ENCODE data around the gene CLEC6A. TPM values are rescaled to one million over a fixed set of nuclear protein-coding genes. Genes with fewer than 3 reads are reported as not detected.

CLEC6A gene
- total and polyA plus RNA-seq, 4 donors = not detected

GRCh38 chr12:8461426-8461825 is 5.7 kb downstream of the CLEC6A start:
- H3K4me1 ChIP-seq (ENCODE audit: control insufficient read depth in 4 of 4, insufficient read depth in 4 of 4, low read length in 3 of 4) = no peaks in the 10 kb centered on the region
- TF ChIP-seq HNF4A (conservative IDR thresholded peaks at IDR 0.05) = no peak
- TF ChIP-seq FOXA1 (IDR thresholded peaks at IDR 0.05) = no peak
- TF ChIP-seq, protein P1, sequence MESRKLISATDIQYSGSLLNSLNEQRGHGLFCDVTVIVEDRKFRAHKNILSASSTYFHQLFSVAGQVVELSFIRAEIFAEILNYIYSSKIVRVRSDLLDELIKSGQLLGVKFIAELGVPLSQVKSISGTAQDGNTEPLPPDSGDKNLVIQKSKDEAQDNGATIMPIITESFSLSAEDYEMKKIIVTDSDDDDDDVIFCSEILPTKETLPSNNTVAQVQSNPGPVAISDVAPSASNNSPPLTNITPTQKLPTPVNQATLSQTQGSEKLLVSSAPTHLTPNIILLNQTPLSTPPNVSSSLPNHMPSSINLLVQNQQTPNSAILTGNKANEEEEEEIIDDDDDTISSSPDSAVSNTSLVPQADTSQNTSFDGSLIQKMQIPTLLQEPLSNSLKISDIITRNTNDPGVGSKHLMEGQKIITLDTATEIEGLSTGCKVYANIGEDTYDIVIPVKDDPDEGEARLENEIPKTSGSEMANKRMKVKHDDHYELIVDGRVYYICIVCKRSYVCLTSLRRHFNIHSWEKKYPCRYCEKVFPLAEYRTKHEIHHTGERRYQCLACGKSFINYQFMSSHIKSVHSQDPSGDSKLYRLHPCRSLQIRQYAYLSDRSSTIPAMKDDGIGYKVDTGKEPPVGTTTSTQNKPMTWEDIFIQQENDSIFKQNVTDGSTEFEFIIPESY (IDR thresholded peaks at IDR 0.05) = no peak
- no peak for TF ChIP-seq FOXA2 (IDR thresholded peaks at IDR 0.05)
- TF ChIP-seq EGR1 (IDR thresholded peaks at IDR 0.05; ENCODE audit: low read depth in 2 of 2) = no peak
- TF ChIP-seq RXRA (IDR thresholded peaks at IDR 0.05) = no peak
- TF ChIP-seq JUND (IDR thresholded peaks at IDR 0.05) = no peak
- no peak for TF ChIP-seq YY1 (IDR thresholded peaks at IDR 0.05)
- no peak for TF ChIP-seq NR2F2 (IDR thresholded peaks at IDR 0.05)
- no peak for TF ChIP-seq GABPA (IDR thresholded peaks at IDR 0.05 in 1 of 2, conservative IDR thresholded peaks at IDR 0.05 in 1 of 2)
- no peak for TF ChIP-seq CTCF (IDR thresholded peaks at IDR 0.05; ENCODE audit: low read depth, low read length, missing input control)
- TF ChIP-seq ATF3 (IDR thresholded peaks at IDR 0.05) = no peak
- no peak for TF ChIP-seq REST (IDR thresholded peaks at IDR 0.05)
- no peak for TF ChIP-seq SP1 (IDR thresholded peaks at IDR 0.05)
- no peak for TF ChIP-seq MAX (IDR thresholded peaks at IDR 0.05)
- no peak for TF ChIP-seq TAF1 (conservative IDR thresholded peaks at IDR 0.05)
- TF ChIP-seq HNF4G (IDR thresholded peaks at IDR 0.05) = no peak

More at GRCh38 chr12:8461426-8461825, 5.7 kb downstream of the CLEC6A start:
- H3K9me3 ChIP-seq (ENCODE audit: control insufficient read depth in 4 of 4, low read length in 3 of 4) = no peaks in the 10 kb centered on the region
- WGBS = 71% methylated on average over 2 of the region's 2 CpGs
- no peak overlapping the region for H3K4me3 ChIP-seq (ENCODE audit: low read depth in 1 of 3, low read length in 3 of 3)
- no peak overlapping the region for H3K27ac ChIP-seq (ENCODE audit: low read depth in 1 of 2, low read length in 2 of 2)
- no peak overlapping the region for H3K9ac ChIP-seq (ENCODE audit: low read depth in 1 of 2, low read length in 2 of 2)
- no peaks in the 10 kb centered on the region for H3K36me3 ChIP-seq (ENCODE audit: control insufficient read depth in 4 of 4, insufficient read depth in 3 of 4, low read depth in 1 of 4, low read length in 3 of 4)
- DNase-seq (ENCODE audit: low spot score) = no peak
- peaks cover 0 to 8% (median 0%) of the 10 kb centered on the region in 4 donors for H3K27me3 ChIP-seq (ENCODE audit: control insufficient read depth in 4 of 4, insufficient read depth in 4 of 4, low read length in 3 of 4)
